ENCODE measurements around the gene RAB40B. TPM values are rescaled to one million over a fixed set of nuclear protein-coding genes. Genes with fewer than 3 reads are reported as not detected.

RAB40B gene
- total RNA-seq, 1 donor from 2014 or later = 40.9 TPM

DNA sequence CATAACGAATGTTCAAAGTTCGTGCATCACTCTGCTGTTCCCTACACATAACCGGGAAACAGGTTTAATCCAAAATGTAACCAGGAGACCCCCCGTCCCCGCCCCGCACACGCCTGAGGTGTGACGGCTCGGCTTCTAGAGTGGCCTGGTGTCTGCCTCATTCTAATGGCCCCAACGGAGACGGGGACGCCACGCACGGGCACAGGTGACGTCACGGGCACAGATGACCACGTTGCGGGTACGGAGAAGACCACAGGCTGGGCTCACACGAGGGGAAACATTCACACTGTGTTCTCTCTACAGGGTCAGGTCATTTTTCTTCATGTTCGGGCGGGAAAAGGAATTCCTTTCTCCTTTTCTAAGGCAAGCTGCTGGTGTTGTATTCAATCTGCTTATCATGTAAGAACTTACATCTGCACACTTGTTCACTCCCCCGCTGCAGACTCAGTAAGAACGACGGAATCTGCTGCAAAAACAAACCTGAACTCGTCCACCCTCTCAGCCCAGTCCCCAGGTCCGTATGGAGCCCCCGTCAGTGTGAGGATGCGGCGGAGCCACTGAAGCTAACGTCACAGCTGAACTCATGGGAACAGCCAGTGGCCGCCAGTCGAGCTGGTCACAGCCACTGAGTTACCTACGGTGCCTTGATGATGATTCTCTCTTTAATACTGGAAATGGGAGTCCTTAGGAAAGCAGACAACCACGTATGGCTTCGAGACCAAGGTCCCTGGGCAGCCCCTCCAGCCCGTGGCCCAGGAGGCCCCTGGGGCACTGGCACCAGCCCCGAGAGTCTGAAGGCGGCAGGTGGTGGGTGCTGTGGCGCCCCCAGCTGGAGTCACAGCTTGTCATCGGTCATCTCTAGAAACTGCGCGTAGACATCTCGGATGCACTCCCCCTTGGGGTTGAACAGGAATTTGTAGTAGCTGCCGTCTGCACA, 83.1 kb downstream of the RAB40B start:
- no peak for DNase-seq

DNA sequence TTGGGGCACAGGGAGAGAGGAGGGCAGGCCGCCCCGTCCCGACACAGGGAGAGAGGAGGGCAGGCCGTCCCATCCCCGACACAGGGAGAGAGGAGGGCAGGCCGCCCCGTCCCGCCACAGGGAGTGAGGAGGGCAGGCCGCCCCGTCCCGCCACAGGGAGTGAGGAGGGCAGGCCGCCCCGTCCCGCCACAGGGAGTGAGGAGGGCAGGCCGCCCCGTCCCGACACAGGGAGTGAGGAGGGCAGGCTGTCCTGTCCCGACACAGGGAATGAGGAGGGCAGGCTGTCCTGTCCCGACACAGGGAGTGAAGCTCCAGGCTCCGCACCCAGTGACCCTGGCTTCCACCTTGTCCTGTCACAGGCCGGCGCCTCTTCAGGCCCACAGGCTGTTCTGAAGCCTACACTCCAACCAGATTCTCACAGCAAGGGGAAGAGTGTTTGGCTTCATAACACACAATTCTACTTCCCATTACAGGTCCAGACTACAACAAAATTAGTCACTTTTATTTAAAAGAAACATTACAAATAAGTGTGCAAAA, 84.3 kb downstream of the RAB40B start:
- no peak for DNase-seq

- DNase-seq = peak; percentile 64
Measured at GRCh38 chr17:82613283-82614094, 85.0 kb downstream of the RAB40B start.

- DNase-seq = peak; percentile 86
Measured at GRCh38 chr17:82611140-82612058, 87.1 kb downstream of the RAB40B start.

DNA sequence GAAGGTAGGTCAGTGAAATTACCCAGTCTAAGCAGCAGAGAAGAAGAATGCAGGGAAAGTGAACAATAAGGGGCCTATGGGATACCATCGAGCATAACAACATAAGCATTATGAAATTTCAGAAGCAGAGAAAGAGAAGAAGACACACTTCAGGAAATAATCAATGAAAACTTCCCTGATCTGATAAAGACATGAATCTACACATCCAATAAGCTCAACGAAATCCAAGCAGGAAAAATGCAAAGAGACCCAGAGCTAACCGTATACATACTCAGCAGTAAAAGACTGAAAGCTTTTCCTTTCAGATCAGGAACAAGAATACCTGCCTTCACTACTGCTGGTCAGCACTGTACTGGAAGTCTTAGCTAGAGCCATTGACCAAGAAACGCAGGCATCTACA, 88.8 kb downstream of the RAB40B start:
- no peak for DNase-seq

GRCh38 chr17:82608816-82609215, 89.7 kb downstream of the RAB40B start:
- DNase-seq = no peak

DNA sequence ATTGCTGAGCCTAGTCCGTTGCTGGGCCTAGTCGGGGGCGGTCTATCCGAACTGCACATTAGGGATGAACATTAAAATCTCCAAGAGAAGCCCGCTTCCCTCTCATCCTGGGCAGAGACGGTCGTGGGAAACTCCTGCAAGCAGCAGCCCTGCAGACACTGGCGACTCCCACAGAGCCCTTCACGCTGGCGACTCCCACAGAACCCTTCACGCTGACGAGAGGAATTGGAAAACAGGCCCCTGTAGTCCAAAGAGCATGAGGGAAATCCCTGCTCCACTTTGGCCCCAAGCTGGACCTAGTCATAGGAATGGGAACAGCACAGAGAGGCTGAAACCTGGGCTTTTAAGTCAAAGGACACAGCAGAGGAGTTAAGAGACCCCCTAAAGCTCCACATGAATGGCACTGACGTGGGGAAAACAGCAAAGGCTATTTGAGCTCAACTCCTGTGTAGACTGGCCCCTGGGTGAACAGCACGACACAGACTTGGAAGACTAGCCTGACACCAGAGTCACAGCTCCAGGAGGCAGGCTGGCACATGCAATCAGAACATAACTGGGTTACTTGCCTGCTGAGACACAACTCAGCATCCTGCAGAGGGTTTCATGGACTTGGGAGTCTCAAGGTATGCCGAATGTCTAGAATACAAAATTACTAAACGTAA, 92.4 kb downstream of the RAB40B start:
- no peak for DNase-seq

Small RNA genes lying within 50 kb of the gene (small RNA-seq; reads per million reads assigned to genes)
- not detected for gene MIR4525 (ENCODE audit: low replicate concordance)

Other genes with a start within 250 kb of the RAB40B start
- 36.6 TPM for gene CYBC1, start 247.9 kb downstream of the RAB40B start, total RNA-seq
- gene NARF, start 240.0 kb downstream of the RAB40B start, total RNA-seq = 73.0 TPM
- 51.7 TPM for gene FOXK2, start 179.0 kb downstream of the RAB40B start, total RNA-seq
- gene WDR45B, start 50.3 kb downstream of the RAB40B start, total RNA-seq = 60.1 TPM
- gene FN3KRP, start 18.0 kb upstream of the RAB40B start, total RNA-seq = 23.3 TPM
- gene FN3K, start 36.9 kb upstream of the RAB40B start, total RNA-seq = 8.4 TPM
- 40.4 TPM for gene TBCD, start 53.4 kb upstream of the RAB40B start, total RNA-seq
- gene ZNF750, start 141.3 kb upstream of the RAB40B start, total RNA-seq = 7.6 TPM

Measured in tongue (tissue), 3 donors.